ENCODE results near the gene ODAD2.

DNA sequence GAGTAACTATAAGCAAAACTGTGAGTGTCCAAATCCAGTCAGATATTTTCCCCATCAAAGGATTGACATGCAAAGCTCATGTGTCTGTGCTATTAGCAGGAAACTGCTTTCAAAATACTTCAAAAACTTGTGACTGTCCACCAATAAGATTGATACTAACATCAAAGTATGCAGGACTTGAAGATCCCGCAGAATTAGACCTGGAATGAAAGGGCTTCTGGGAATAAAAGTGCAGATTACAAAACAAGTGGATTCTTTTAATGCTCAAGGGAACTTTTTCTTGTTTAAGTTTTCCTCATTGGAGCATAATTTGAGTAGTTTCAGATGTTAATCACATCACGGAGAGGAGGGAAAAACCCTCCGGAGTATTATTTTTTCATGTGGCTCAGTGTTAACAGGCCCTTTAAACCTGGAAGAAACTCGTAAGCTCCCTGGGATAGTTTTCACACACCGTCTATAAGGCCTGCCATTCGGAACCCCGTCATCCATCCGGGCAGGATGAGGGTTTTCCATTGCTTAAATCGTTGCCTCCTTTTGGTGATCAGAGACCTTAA lies 219.3 kb downstream of the ODAD2 start:
- TF ChIP-seq CTCF (conservative IDR thresholded peaks at IDR 0.05 in 1 of 2, IDR thresholded peaks at IDR 0.05 in 1 of 2; ENCODE audit: extremely low read depth in 1 of 2, insufficient read depth in 1 of 2, low read depth in 1 of 2, low read length in 2 of 2) (no peak), EZH2 (IDR thresholded peaks at IDR 0.05; ENCODE audit: borderline replicate concordance, low read length) (no peak)

Measured in mammary epithelial cell (primary cell).